ENCODE results near the gene PDZD4. TPM values are rescaled to one million over a fixed set of nuclear protein-coding genes. Genes with fewer than 3 reads are reported as not detected.

Gene PDZD4
- total RNA-seq, 3 donors from 2014 or later (not counting 1 experiment from before 2014, with no cell fraction given): 101 to 177 (median 157) TPM

DNA sequence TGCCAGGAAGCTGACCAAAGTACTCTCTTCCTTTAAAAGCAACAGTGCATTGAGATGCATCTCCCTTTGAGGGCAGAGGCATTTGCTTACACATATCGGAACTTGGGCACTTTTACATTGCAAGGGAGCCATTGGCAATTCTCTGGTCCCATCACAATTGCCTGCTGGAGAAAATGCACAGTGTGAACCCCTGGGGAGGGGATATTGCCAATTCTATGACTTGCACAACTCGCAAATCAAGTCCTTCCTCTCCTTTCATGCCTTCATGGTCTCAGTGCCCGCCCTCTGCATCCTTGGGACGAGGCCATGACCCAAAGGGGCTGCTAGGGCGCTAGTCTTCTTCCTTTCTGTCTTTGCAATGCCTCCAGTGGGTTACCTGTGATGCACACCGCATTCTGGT, 14.9 kb upstream of the PDZD4 start:
- Histone ChIP-seq H3K9me3 (ENCODE audit: control insufficient read depth, insufficient read depth, low read length) (no peaks in the 10 kb centered on the region), H3K27me3 (ENCODE audit: control insufficient read depth, insufficient read depth, low read length) (no peaks in the 10 kb centered on the region), H3K4me1 (ENCODE audit: control insufficient read depth, insufficient read depth, low read length) (no peaks in the 10 kb centered on the region), H3K27ac (ENCODE audit: low read length) (no peak overlapping the region), H3K4me3 (ENCODE audit: low read length) (no peak overlapping the region), H3K36me3 (ENCODE audit: control insufficient read depth, insufficient read depth, low read length) (no peaks in the 10 kb centered on the region)
- no peak for DNase-seq
- TF ChIP-seq, protein P1, sequence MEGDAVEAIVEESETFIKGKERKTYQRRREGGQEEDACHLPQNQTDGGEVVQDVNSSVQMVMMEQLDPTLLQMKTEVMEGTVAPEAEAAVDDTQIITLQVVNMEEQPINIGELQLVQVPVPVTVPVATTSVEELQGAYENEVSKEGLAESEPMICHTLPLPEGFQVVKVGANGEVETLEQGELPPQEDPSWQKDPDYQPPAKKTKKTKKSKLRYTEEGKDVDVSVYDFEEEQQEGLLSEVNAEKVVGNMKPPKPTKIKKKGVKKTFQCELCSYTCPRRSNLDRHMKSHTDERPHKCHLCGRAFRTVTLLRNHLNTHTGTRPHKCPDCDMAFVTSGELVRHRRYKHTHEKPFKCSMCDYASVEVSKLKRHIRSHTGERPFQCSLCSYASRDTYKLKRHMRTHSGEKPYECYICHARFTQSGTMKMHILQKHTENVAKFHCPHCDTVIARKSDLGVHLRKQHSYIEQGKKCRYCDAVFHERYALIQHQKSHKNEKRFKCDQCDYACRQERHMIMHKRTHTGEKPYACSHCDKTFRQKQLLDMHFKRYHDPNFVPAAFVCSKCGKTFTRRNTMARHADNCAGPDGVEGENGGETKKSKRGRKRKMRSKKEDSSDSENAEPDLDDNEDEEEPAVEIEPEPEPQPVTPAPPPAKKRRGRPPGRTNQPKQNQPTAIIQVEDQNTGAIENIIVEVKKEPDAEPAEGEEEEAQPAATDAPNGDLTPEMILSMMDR (IDR thresholded peaks at IDR 0.05): no peak
- Mint-ChIP-seq H3K36me3 (no peaks in the 10 kb centered on the region), H3K9me3 (no peaks in the 10 kb centered on the region), H3K27ac (no peak overlapping the region), H3K27me3 (ENCODE audit: low read depth in 2 of 2) (peaks cover 6 to 32% of the 10 kb centered on the region in 2 donors), H3K4me1 (no peaks in the 10 kb centered on the region), H3K4me3 (no peak overlapping the region)
- intact Hi-C loops (cut with micrococcal nuclease): no loop called here
- ATAC-seq: no peak
- 49% methylated on average over 4 of the region's 6 CpGs for WGBS (ENCODE audit: insufficient coverage)

DNA sequence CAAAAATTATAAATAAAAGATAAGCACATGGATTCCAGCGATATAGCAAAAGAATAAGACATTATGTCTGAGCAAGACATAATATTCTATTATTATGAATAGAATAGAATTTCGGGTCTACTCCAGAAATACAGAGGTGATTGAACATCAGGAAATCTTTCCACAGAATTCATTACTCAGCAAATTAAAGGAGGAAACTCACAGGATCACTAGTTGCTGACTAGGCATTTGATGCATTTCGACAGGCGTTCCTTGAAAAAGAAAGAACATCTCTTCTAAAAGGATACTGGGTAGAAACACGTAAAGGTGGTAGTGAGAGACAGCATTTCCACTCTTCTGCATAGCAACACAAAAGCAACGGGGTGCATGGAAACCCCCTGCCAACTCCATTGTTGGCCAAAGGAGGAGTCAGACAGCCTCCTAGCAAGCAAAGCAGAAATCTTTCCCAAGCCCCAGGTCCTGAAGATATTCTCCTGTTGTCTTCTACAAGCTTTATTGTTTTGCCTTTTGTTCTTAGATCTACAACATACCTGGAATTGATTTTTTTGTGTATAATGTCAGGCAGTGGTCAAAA, 14.3 kb upstream of the PDZD4 start:
- H3K9me3 ChIP-seq (ENCODE audit: control insufficient read depth, insufficient read depth, low read length): no peaks in the 10 kb centered on the region
- H3K27ac ChIP-seq (ENCODE audit: low read length): no peak overlapping the region
- no peaks in the 10 kb centered on the region for H3K36me3 ChIP-seq (ENCODE audit: control insufficient read depth, insufficient read depth, low read length)
- DNase-seq (no peak), ATAC-seq (peak in 1 of 3 donors; percentile 42)
- H3K4me3 ChIP-seq (ENCODE audit: low read length): no peak overlapping the region
- no peaks in the 10 kb centered on the region for H3K4me1 ChIP-seq (ENCODE audit: control insufficient read depth, insufficient read depth, low read length)
- no peaks in the 10 kb centered on the region for H3K9me3 Mint-ChIP-seq
- H3K4me3 Mint-ChIP-seq: no peak overlapping the region
- no peaks in the 10 kb centered on the region for H3K36me3 Mint-ChIP-seq
- no peaks in the 10 kb centered on the region for H3K4me1 Mint-ChIP-seq
- TF ChIP-seq, protein P1 (IDR thresholded peaks at IDR 0.05): no peak
- no peak overlapping the region for H3K27ac Mint-ChIP-seq
- no peaks in the 10 kb centered on the region for H3K27me3 ChIP-seq (ENCODE audit: control insufficient read depth, insufficient read depth, low read length)
- 0% methylated on average over 1 of the region's 6 CpGs for WGBS (ENCODE audit: insufficient coverage)
- intact Hi-C loops (cut with micrococcal nuclease): no loop called here
- peaks cover 6 to 36% of the 10 kb centered on the region in 2 donors for H3K27me3 Mint-ChIP-seq (ENCODE audit: low read depth in 2 of 2)

DNA sequence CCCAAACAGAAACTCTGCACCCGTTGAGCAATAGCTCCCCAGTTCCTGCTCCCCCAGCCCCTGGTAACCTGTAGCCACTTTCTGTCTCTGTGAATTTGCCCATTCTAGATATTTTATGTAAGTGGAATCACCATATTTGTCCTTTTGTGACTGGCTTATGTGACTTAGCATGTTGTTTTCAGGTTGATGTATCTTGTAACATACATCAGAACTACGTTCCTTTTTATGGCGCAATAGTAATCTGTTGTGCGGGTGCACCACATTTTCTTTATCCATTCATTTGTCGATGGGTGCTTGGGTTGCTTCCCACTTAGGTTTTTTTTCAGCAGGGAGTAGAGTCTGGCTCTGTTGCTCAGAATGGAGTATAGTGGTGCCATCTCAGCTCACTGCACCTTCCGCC, 6.6 kb upstream of the PDZD4 start:
- H3K9me3 Mint-ChIP-seq: no peaks in the 10 kb centered on the region
- Histone ChIP-seq H3K36me3 (ENCODE audit: control insufficient read depth, insufficient read depth, low read length) (no peaks in the 10 kb centered on the region), H3K4me1 (ENCODE audit: control insufficient read depth, insufficient read depth, low read length) (no peaks in the 10 kb centered on the region), H3K27me3 (ENCODE audit: control insufficient read depth, insufficient read depth, low read length) (peaks cover 2% of the 10 kb centered on the region), H3K4me3 (ENCODE audit: low read length) (no peak overlapping the region), H3K9me3 (ENCODE audit: control insufficient read depth, insufficient read depth, low read length) (no peaks in the 10 kb centered on the region), H3K27ac (ENCODE audit: low read length) (no peak overlapping the region)
- no peak for DNase-seq
- H3K27ac Mint-ChIP-seq: no peak overlapping the region
- H3K36me3 Mint-ChIP-seq: no peaks in the 10 kb centered on the region
- 100% methylated on average over 3 of the region's 6 CpGs for WGBS (ENCODE audit: insufficient coverage)
- H3K27me3 Mint-ChIP-seq (ENCODE audit: low read depth in 2 of 2): peaks cover 0 to 20% of the 10 kb centered on the region in 2 donors
- intact Hi-C loops (cut with micrococcal nuclease): no loop called here
- no peak for ATAC-seq
- TF ChIP-seq, protein P1 (IDR thresholded peaks at IDR 0.05): no peak
- H3K4me3 Mint-ChIP-seq: no peak overlapping the region
- no peaks in the 10 kb centered on the region for H3K4me1 Mint-ChIP-seq

DNA sequence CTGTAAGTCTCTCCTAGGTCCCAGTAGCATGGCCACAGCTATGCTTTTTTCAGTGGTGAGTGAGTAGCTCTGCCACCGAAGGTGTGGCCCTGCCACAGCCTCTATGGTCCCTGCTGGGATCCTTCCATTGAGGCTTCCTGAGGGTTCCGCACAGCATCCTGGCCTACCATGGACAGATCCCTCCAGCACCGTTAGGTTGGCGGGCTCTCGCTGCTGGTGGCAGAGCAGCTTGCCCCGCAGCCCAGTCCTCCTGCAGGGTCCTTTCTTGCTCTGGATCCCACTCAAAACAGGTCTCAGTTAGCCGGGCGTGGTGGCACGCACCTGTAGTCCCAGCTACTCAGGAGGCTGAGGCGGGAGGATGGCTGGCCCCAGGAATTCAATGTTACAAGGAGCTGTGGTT, 2.4 kb upstream of the PDZD4 start:
- intact Hi-C loops (cut with micrococcal nuclease): no loop called here
- peaks cover 6 to 7% of the 10 kb centered on the region in 2 donors for H3K4me1 Mint-ChIP-seq
- ATAC-seq: no peak

More for the DNA sequence above, 2.4 kb upstream of the PDZD4 start:
- DNase-seq: no peak
- no peak overlapping the region for H3K27ac ChIP-seq (ENCODE audit: low read length)
- no peaks in the 10 kb centered on the region for H3K27me3 ChIP-seq (ENCODE audit: control insufficient read depth, insufficient read depth, low read length)
- Mint-ChIP-seq H3K27ac (no peak overlapping the region), H3K4me3 (peak overlapping the region; percentile 21), H3K27me3 (ENCODE audit: low read depth in 2 of 2) (no peaks in the 10 kb centered on the region), H3K9me3 (no peaks in the 10 kb centered on the region), H3K36me3 (no peaks in the 10 kb centered on the region)
- TF ChIP-seq, protein P1 (IDR thresholded peaks at IDR 0.05): no peak
- no peaks in the 10 kb centered on the region for H3K36me3 ChIP-seq (ENCODE audit: control insufficient read depth, insufficient read depth, low read length)
- WGBS (ENCODE audit: insufficient coverage): 99% methylated on average over 10 of the region's 10 CpGs
- H3K9me3 ChIP-seq (ENCODE audit: control insufficient read depth, insufficient read depth, low read length): no peaks in the 10 kb centered on the region
- no peak overlapping the region for H3K4me3 ChIP-seq (ENCODE audit: low read length)
- H3K4me1 ChIP-seq (ENCODE audit: control insufficient read depth, insufficient read depth, low read length): peaks cover 21% of the 10 kb centered on the region
